ENCODE measurements around the gene SMTNL2. TPM values are rescaled to one million over a fixed set of nuclear protein-coding genes. Genes with fewer than 3 reads are reported as not detected.

Gene SMTNL2
- total RNA-seq, 2 donors from 2014 or later = 0.51 to 0.79 TPM

DNA sequence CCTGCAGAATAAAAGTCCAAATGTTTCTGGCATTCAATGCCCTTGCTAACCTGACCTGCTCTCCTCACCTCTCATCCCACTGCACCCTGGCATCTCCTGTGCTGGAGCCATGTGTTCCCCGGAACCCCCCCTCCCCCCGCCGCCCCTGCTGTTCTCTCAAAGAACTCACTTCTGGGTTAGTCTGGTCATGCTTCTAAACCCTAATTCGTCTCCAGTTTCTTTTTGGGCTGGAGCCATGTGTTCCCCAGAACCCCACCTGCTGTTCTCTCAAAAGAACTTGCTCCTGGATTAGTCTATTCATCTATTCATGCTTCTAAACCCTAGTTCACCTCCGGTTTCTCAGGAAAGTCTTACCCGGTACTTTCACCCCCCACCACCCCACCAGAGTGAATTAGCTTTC lies 58.0 kb downstream of the SMTNL2 start:
- no peaks in the 10 kb centered on the region for H3K4me1 ChIP-seq (ENCODE audit: control insufficient read depth, insufficient read depth, low read length)
- Mint-ChIP-seq H3K4me3 (no peak overlapping the region), H3K27ac (no peak overlapping the region), H3K36me3 (ENCODE audit: low read depth) (no peaks in the 10 kb centered on the region), H3K4me1 (peaks cover 11% of the 10 kb centered on the region), H3K9me3 (no peaks in the 10 kb centered on the region), H3K27me3 (ENCODE audit: insufficient read depth) (peaks cover 88% of the 10 kb centered on the region)
- H3K27ac ChIP-seq (ENCODE audit: low read depth, low read length) = no peak overlapping the region
- TF ChIP-seq, protein P1, sequence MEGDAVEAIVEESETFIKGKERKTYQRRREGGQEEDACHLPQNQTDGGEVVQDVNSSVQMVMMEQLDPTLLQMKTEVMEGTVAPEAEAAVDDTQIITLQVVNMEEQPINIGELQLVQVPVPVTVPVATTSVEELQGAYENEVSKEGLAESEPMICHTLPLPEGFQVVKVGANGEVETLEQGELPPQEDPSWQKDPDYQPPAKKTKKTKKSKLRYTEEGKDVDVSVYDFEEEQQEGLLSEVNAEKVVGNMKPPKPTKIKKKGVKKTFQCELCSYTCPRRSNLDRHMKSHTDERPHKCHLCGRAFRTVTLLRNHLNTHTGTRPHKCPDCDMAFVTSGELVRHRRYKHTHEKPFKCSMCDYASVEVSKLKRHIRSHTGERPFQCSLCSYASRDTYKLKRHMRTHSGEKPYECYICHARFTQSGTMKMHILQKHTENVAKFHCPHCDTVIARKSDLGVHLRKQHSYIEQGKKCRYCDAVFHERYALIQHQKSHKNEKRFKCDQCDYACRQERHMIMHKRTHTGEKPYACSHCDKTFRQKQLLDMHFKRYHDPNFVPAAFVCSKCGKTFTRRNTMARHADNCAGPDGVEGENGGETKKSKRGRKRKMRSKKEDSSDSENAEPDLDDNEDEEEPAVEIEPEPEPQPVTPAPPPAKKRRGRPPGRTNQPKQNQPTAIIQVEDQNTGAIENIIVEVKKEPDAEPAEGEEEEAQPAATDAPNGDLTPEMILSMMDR (conservative IDR thresholded peaks at IDR 0.05) = no peak
- peaks cover 87% of the 10 kb centered on the region for H3K27me3 ChIP-seq (ENCODE audit: control insufficient read depth, insufficient read depth, low read length, poor library complexity, severe bottlenecking)
- H3K9me3 ChIP-seq (ENCODE audit: control insufficient read depth, low read length) = no peaks in the 10 kb centered on the region
- DNase-seq = no peak
- WGBS, 2 experiments (ENCODE audit: insufficient coverage in 1 of 2, insufficient read length in 1 of 2) = 36 to 64% methylated on average over 2 to 6 of the region's 6 CpGs
- no peak overlapping the region for H3K9ac ChIP-seq (ENCODE audit: extremely low read depth, low read length, poor library complexity, severe bottlenecking)
- H3K4me3 ChIP-seq (ENCODE audit: low read length) = no peak overlapping the region
- H3K36me3 ChIP-seq (ENCODE audit: control insufficient read depth, insufficient read depth, low read length) = no peaks in the 10 kb centered on the region

- 91 to 95% methylated on average over 2 to 4 of the region's 4 CpGs for WGBS, 2 experiments (ENCODE audit: insufficient coverage in 1 of 2, insufficient read length in 1 of 2)
- no peaks in the 10 kb centered on the region for H3K36me3 Mint-ChIP-seq (ENCODE audit: low read depth)
- H3K9me3 ChIP-seq (ENCODE audit: control insufficient read depth, low read length) = no peaks in the 10 kb centered on the region
- H3K4me1 Mint-ChIP-seq = peaks cover 11% of the 10 kb centered on the region
- TF ChIP-seq, protein P1 (conservative IDR thresholded peaks at IDR 0.05) = no peak
- no peak for DNase-seq
- H3K9ac ChIP-seq (ENCODE audit: extremely low read depth, low read length, poor library complexity, severe bottlenecking) = no peak overlapping the region
- H3K4me3 Mint-ChIP-seq = no peak overlapping the region
- peaks cover 85% of the 10 kb centered on the region for H3K27me3 Mint-ChIP-seq (ENCODE audit: insufficient read depth)
- no peak overlapping the region for H3K27ac Mint-ChIP-seq
- no peaks in the 10 kb centered on the region for H3K9me3 Mint-ChIP-seq
- peaks cover 82% of the 10 kb centered on the region for H3K27me3 ChIP-seq (ENCODE audit: control insufficient read depth, insufficient read depth, low read length, poor library complexity, severe bottlenecking)
- H3K36me3 ChIP-seq (ENCODE audit: control insufficient read depth, insufficient read depth, low read length) = no peaks in the 10 kb centered on the region
- no peaks in the 10 kb centered on the region for H3K4me1 ChIP-seq (ENCODE audit: control insufficient read depth, insufficient read depth, low read length)
- H3K27ac ChIP-seq (ENCODE audit: low read depth, low read length) = no peak overlapping the region
- H3K4me3 ChIP-seq (ENCODE audit: low read length) = no peak overlapping the region
Measured at GRCh38 chr17:4643676-4644075, 59.3 kb downstream of the SMTNL2 start.

GRCh38 chr17:4645642-4646041 lies 61.3 kb downstream of the SMTNL2 start:
- WGBS, 2 experiments (ENCODE audit: insufficient coverage in 1 of 2, insufficient read length in 1 of 2) = 71 to 86% methylated on average over 1 to 5 of the region's 5 CpGs
- H3K36me3 ChIP-seq (ENCODE audit: control insufficient read depth, insufficient read depth, low read length) = no peaks in the 10 kb centered on the region
- no peak overlapping the region for H3K4me3 ChIP-seq (ENCODE audit: low read length)
- H3K27me3 Mint-ChIP-seq (ENCODE audit: insufficient read depth) = peaks cover 84% of the 10 kb centered on the region
- H3K4me3 Mint-ChIP-seq = no peak overlapping the region
- H3K9me3 ChIP-seq (ENCODE audit: control insufficient read depth, low read length) = no peaks in the 10 kb centered on the region
- H3K27ac ChIP-seq (ENCODE audit: low read depth, low read length) = no peak overlapping the region
- no peak overlapping the region for H3K27ac Mint-ChIP-seq
- no peaks in the 10 kb centered on the region for H3K36me3 Mint-ChIP-seq (ENCODE audit: low read depth)
- TF ChIP-seq, protein P1 (conservative IDR thresholded peaks at IDR 0.05) = no peak
- H3K27me3 ChIP-seq (ENCODE audit: control insufficient read depth, insufficient read depth, low read length, poor library complexity, severe bottlenecking) = peaks cover 67% of the 10 kb centered on the region
- no peak for DNase-seq
- H3K4me1 ChIP-seq (ENCODE audit: control insufficient read depth, insufficient read depth, low read length) = no peaks in the 10 kb centered on the region
- peaks cover 11% of the 10 kb centered on the region for H3K4me1 Mint-ChIP-seq
- no peaks in the 10 kb centered on the region for H3K9me3 Mint-ChIP-seq
- no peak overlapping the region for H3K9ac ChIP-seq (ENCODE audit: extremely low read depth, low read length, poor library complexity, severe bottlenecking)
